GM19099 (cell line): ENCODE results near the gene ENOX1.

ENCODE experiments used
- POLR2A ChIP-seq: IDR thresholded peaks from 3 replicates; pipeline ENCODE4 v1.6.1; 2011; ENCODE audit warnings: low read depth; ENCODE audit not compliant: insufficient read length; ENCODE audit errors: extremely low read depth

The ENOX1 gene

DNA sequence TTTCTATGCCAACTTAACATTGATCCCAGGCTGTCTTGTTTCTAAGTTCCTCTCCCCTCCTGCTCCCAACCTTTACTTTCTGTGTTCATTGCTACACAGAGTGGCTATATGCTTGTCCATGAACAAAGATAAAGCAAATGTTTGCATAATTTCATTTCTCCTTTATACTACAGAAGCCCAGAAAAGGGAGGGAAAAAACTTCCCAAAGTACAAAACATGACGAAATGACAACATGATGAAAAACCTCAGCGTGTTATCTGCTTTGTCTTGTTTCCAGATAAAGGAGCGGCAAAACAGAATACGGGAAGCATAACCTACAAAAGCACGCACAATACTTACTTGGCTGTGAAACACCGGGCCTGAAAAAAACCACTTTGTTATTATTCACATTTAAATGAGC lies 426.6 kb downstream of the ENOX1 start:
- TF ChIP-seq POLR2A: no peak

DNA sequence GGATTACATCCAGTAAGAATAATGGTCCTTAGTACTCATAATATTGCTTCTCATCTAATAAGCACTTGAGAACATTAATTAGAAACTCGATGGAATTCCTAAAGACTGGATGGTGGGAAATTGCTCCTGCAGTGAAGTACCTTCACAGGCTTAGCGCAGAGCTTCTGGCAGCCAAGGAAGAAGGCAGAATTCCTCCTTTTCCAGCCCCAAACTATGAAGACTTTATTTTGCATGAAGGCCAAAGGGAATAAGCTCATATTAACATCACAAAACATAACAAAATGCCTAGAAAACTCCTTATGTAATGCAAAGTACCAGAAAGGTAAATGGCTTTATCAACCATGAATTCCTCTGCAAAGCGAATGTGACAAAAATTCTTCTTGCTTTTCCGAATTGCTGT lies 427.2 kb downstream of the ENOX1 start:
- no peak for TF ChIP-seq POLR2A

DNA sequence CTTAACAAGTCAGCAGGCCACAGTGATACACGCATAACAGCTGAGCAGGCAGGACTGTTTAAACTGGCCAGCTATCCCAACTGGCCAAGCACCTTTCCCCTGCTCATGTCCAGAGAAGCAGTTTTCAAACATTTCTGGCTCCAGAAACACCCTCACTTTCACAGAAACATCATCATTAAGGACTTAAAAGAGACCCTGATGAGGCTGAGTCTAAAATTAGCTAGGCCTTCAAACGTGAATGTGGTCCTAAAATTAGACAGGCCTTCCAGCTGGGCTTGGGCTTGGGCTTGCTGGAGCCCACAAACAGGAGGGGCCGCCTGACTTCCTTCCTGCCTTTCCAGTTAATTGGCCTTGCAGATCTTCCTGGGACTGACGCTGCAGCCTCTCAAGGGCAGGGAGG lies 429.2 kb downstream of the ENOX1 start:
- no peak for TF ChIP-seq POLR2A

GRCh38 chr13:43356567-43356966 lies 430.2 kb downstream of the ENOX1 start:
- no peak for TF ChIP-seq POLR2A

DNA sequence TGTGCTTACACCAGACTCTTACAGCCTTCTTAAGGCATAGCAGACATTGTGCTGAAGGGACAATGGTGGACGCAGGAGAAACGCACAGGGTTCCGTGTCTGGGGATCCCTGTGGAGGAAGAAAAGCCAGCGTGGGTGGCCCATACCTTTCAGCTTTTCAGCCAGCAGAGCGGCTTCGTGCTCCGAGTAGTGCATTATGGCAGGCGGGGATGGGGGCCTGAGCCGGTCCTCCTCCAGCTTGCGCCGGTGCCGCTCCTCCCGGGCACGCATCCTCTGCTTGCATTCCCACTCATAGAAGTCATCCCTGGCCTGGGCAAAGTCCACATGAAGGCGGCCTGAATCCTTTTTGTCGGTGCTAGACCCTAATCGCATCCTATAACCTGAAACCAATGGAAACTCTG lies 431.0 kb downstream of the ENOX1 start:
- no peak for TF ChIP-seq POLR2A

- TF ChIP-seq POLR2A: no peak
Observed at GRCh38 chr13:43354153-43354945, 432.4 kb downstream of the ENOX1 start.

GRCh38 chr13:43353631-43354030 lies 433.1 kb downstream of the ENOX1 start:
- no peak for TF ChIP-seq POLR2A

DNA sequence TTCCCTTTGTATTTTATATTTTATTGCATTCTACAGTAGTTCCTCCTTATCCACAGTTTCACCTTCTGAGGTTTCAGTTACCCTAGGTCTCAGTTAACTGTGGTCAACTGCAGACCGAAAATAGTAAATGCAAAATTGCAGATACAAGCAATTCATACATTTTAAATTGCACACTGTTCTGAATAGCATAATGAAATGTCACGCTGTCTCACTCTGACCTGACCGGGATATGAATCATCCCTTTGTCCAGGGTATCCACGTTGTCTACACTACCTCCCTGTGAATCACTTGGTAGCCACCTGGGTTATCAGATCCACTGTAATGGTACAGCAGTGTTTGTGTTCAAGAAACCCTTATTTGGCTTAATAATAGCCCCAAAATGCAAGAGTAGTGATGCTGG lies 438.4 kb downstream of the ENOX1 start:
- TF ChIP-seq POLR2A: no peak

- TF ChIP-seq POLR2A: no peak
Observed at GRCh38 chr13:43347877-43348276, 438.9 kb downstream of the ENOX1 start.

DNA sequence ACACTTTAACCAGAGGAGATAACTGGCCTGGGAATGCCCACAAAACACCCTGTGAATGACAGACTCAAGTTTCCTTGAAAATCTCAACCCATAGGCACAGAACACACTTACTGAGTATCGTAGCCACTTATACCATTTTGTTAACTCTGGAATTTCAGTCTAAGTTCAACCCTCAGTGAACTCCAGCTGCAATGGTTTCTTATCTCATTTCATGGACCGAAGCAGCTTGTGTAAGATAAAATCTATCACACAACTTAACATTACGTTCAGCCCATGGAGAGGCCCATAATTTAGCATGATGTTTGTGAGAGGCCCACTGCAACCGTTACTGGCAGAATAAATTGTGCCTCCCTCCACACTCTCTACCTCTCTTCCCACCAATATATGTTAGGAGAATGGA lies 440.3 kb downstream of the ENOX1 start:
- TF ChIP-seq POLR2A: no peak

GRCh38 chr13:43343645-43344044 lies 443.1 kb downstream of the ENOX1 start:
- no peak for TF ChIP-seq POLR2A

DNA sequence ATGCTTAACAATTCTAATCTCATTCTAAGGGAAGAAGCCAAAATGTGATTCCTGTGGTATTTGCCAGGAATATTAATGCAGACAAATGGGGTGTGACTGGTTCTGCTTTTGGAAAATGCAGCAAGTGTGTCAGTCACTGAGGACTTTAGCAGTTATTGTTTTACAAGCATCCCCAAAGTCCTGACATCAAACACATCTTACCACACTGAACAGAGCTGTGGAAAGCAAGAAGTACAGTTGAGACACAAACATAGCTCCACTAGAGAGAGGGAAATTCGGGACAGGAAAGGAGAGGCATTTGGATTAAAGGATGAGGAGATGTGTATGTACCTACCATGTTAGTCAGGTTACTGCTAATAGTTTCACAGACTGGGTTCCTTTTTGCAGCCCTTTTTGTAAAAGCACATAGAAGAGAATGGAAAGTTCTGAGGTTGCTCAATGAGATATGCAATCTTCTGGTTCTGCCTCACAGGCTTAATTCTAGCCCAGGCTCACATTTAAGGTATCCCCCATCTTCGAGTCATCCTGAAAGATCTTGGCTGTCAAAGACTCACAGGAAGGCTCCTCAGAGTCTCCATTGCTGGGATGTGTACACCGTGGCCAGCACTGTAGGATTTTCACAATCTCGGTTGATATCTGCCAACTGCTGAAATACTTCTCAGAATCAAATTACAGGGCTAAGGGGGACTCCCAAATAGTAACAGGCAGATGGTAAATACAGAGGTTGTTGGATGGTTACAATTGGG lies 446.8 kb downstream of the ENOX1 start:
- TF ChIP-seq POLR2A: no peak

- TF ChIP-seq POLR2A: no peak
Observed at GRCh38 chr13:43339145-43339804, 447.5 kb downstream of the ENOX1 start.

- TF ChIP-seq POLR2A: no peak
Observed at GRCh38 chr13:43335764-43336163, 451.0 kb downstream of the ENOX1 start.

DNA sequence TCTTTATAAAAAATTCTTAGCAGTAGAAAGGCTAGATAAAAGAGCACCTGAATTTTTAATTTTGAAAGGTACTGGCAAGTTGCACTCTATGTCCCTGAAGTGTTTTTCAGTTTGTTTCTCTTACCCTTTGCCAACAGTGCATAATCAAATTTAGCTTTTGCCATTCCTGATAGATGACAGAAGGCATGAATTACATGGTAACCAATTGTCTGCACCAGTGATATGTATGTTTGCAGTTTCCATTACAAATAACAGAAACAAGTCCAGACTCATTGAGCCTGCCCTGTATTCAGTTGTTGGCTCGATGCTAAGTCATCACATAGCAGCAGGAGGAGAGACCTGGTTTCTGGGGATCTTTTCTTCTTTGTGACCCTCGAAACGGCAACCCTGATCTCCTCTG lies 453.6 kb downstream of the ENOX1 start:
- TF ChIP-seq POLR2A: no peak

DNA sequence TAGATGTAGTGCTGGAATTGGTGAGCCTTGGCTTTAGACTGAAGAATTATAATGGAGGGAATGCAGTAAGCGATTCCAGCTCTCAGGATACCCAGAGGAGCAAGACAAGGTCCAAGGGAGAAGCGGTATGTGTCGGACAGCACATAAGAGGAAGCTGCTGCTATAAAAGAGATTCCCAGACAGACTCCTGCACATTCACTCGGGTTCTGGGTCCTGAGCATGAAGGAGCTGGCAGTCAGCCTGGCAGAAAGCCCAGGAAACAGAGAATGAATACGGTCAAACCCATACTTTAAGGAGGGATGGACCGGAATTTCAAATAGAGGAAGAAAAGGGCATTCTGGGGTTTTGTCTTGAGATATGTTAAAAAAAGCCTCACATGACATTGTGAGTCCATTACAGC lies 455.1 kb downstream of the ENOX1 start:
- no peak for TF ChIP-seq POLR2A

GRCh38 chr13:43329702-43330101 lies 457.1 kb downstream of the ENOX1 start:
- no peak for TF ChIP-seq POLR2A

GRCh38 chr13:43328907-43329306 lies 457.9 kb downstream of the ENOX1 start:
- TF ChIP-seq POLR2A: no peak
